Heart left ventricle (tissue), 13 donors: ENCODE measurements around the gene TFEC.

Experiments used
- POLR2A ChIP-seq, 2 donors: fragments of 450-650 bp; IDR thresholded peaks; one replicate each; pipeline ENCODE4 v1.6.1; 2017; ENCODE audit warnings: antibody characterized with exemption in 2 of 2, mild to moderate bottlenecking in 2 of 2, moderate library complexity in 2 of 2
- TF ChIP-seq, protein P1 (sequence below), 12 donors: fragments of 200-600 bp; sonication (generic) in 4 of 12; IDR thresholded peaks; one replicate each; pipeline versions ENCODE4 v1.5.0 to v1.8.0; 2018 to 2022; ENCODE audit warnings: antibody characterized with exemption in 12 of 12, mild to moderate bottlenecking in 5 of 12
- donor health status: ischemic (EF 13 %, LVEDD 7.1; RV severe dilation, severe dysfunction).
- donor health status: DM: no; HTN: yes; CAD: no.
- donor health status: DM: no; HTN: no; CAD: no.
- donor health status: ischemic (EF 25% LVEDD 6.9; RV normal size, moderate dysfunction).
- donor health status: ischemic (EF 25% LVEDD 5.7; RV mildly dilated, moderate dysfunction).
- donor health status: ischemic (EF 35%, LVEDD 5.7; RV mildly dilated, moderate dysfunction).
- donor health status: nonischemic (EF 11% LVEDD 7.7; RV severe dilation, severe dysfunction).
- donor health status: DM: yes; HTN: yes; CAD: no.
- donor health status: PGD.
- donor health status: ischemic (EF 29% LVEDD 5.4; RV normal size, mild dysfunction).
- donor health status: nonischemic (EF 23%, LVEDD 6.1; RV moderate dilation, normal function).

DNA sequence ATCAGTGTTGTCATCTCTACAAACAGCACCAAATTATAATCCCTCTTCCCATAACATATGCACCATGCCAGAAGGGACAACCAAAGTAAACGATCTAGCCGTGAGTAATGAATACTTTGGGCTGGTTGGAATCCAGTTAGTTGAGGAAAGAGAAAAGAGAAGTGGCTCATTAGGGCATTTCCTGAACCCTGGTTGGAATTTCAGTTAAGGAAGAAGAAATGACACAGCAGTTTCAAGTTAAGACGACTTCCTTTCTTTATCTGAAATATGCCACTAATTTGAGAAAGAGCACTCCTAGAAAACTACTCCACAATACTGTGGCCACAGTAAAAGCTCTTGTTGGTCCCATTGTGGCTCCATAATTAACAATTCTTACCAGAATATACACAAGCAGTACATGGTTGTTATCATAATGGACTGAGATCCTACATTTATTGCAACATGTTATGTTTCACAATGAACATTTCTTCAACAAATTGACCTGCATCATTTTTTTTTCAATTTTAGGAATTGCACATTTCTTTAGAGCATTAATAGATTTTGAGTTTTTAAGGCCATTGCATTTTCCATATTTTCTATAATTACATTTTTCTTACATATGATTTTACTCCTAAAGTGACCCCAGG, at the start of gene TFEC:
- TF ChIP-seq, protein P1, sequence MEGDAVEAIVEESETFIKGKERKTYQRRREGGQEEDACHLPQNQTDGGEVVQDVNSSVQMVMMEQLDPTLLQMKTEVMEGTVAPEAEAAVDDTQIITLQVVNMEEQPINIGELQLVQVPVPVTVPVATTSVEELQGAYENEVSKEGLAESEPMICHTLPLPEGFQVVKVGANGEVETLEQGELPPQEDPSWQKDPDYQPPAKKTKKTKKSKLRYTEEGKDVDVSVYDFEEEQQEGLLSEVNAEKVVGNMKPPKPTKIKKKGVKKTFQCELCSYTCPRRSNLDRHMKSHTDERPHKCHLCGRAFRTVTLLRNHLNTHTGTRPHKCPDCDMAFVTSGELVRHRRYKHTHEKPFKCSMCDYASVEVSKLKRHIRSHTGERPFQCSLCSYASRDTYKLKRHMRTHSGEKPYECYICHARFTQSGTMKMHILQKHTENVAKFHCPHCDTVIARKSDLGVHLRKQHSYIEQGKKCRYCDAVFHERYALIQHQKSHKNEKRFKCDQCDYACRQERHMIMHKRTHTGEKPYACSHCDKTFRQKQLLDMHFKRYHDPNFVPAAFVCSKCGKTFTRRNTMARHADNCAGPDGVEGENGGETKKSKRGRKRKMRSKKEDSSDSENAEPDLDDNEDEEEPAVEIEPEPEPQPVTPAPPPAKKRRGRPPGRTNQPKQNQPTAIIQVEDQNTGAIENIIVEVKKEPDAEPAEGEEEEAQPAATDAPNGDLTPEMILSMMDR (IDR thresholded peaks at IDR 0.05) = no peak
- TF ChIP-seq POLR2A (IDR thresholded peaks at IDR 0.05) = no peak
